Medulla oblongata (tissue), 1 donor: ENCODE measurements around the gene TAF10.

Experiments
- DNase-seq: peaks from one replicate; pipeline ENCODE4 v3.0.0-alpha.2; 2015; ENCODE audit errors: extremely low spot score

The TAF10 gene

DNA sequence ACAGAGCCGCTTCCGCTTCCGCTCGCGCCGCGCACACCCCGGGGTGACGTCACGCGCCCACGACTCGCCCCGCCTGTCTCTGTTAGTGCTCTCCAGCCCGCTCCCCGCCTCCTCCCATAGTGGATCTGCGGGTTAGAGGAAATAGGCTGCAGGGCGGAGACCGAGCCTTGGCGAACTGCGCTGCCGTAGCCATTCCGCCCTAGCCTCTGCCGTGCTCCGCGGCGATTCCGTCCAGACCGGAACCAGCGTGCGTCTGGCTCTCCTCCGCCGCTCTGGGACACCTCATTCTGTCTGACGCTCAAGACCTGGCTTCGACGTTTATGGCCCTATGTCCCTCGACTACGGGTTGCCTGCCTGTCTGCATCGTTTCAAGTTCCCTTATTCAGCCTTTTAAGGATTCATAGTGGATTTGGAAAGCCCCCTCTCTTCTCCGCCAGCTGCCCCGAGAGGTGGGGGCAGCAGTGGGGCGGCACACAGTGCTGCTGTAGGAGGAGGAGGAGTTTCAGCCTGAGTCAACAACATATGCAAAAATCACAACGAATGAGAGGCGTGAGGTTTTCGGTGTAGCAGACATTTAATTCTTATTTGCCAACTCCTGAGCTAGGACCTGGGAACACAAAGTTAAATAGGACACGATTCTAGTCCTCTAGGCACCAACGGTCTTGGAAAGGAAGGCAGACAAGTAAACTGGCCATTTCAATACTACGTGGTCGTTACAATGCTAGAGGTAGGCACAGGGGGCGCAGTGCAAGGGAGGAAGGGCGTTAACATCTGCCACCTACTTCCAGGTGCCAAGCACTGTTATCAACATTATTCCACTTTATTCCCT is at the start of gene TAF10:
TSS of gene TAF10 (minus strand) at position 4 of the 829 bp plus-strand sequence. CDS start 27 bp downstream, outside the sequence.
- peak; percentile 97 for DNase-seq

DNA sequence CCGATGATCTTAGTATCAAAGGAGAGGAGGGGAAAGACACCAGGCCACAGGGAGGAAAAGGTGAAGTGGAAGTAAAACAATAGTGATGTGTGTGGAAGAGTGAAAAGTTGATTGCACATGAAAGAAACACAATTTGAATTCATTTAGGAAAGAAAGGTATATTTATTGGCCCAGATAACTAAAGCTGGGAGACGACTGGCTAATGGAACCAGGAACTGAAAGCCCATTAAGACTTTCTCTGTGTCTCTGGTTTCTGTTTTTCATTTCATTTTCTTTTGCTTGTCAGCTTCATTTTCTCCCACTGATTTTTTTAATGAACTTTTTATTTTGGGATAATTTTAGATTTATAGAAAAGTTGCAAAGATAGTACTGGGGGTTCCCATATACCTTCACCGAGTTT is 48.7 kb upstream of the TAF10 start:
- no peak for DNase-seq

DNA sequence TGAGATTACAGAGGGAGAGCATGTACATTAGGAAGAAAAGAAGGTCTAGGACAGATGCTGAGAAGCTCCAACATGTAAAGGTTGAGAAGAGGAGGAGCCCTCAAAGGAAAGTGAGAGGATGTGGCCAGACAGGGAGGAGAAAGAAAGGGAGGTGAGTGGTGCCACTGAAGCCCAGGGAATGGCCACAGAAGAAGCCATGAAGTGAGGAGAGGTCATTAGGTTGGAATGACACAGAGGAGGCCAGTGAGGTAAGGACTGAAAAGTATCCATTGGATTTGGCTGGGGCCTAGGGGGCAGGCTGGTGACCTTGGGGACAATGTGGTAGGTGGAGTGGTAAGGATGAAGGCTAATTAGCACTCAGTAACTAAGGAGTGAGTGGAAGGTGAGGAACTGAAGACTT is 46.6 kb upstream of the TAF10 start:
- no peak for DNase-seq

DNA sequence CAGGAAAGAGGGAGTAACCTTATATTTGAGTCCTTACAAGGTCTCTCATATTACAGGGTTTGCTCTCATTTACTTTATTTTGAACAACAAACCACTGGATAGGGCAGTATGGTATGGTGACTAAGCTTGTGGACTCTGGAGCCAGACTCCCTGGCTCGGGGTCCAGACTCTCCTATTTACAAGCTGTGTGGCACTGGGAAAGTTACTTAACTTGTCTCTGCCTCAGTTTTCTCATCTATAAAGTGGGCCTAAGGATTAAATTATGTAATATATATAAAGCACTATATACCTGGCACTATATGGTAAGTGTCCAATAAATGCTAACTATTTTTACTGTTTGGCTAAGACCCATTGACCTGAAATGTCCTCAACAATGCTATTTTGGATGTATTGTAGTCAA is 45.3 kb upstream of the TAF10 start:
- no peak for DNase-seq

DNA sequence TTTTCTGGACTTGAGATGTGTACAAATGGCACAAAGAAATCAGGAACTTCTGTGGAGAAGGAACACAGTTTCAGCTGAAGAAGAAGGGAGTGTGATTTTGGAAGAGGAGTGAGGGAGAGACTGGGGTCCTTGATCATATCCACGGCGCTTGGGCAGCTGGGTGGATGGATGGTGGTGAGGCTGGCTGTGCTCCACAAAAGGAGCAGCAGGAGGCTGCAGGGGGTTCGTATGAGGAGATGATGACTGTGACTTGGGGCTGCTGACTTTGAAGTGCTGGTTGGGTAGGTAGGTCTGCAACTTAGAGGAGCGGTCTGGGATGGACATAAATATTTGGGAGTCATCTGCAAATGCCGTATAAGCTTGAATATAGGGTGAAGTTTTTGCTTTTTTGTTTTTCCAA is 44.9 kb upstream of the TAF10 start:
- DNase-seq, result no peak

DNA sequence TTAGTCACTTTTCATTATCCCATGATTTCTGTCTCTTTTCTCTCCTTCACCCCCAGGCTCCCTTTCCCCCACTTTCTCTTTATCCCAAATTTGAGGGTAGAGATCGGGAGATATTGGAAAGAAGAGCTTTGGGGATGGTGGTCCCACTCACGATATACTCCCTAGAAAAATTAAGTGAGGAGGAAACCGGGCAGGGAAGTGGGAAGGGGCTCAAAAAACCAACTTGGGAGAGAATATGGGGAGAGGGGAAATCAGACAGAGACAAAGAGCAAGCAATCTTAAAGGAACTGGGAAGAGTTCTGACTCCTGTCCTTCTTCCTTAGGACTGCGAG is 44.5 kb upstream of the TAF10 start:
- no peak for DNase-seq

DNA sequence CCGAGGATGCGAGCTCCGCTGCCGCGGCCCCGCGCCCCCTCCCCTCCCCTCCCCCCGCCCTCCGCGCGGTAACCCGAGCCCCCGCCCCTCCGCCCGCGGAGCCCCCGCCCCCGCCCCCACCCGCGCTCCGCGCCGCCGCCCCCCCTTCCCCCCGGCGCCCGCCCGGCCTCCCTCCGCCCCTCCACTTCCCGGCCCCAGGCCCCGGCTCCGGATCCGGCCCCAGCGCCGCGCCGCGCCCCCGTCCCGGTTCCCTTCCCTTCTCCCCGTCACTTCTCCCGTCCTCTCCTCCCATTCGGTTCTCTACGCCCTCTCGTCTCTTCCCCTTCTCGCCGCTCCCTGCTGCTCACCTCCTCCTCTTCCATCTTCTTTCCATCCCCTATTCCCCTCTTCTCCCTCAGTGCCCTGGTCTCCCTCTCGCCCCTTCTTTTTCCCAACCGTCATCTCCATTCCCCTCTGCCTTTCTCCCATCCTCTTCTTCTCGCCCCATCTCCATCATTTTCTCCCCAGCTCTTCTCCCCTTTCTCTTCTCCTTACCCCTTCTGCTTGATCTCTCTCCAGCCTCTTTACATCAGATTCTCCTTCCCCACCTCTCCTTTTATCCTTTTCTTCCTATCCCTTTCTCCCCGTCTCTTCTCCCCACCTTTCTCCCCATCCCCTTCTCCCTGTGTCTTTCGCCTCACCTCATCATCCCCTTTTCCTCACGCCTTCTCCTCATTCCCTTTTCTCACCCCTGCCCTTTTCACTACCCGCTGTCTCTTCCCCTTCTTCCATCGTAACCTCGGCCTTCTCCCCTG is 44.0 kb upstream of the TAF10 start, which contains the start of gene DCHS1:
TSS of gene DCHS1 (minus strand) at position 20 of the 794 bp plus-strand sequence. CDS start 14,196 bp downstream, outside the sequence.
- no peak for DNase-seq

DNA sequence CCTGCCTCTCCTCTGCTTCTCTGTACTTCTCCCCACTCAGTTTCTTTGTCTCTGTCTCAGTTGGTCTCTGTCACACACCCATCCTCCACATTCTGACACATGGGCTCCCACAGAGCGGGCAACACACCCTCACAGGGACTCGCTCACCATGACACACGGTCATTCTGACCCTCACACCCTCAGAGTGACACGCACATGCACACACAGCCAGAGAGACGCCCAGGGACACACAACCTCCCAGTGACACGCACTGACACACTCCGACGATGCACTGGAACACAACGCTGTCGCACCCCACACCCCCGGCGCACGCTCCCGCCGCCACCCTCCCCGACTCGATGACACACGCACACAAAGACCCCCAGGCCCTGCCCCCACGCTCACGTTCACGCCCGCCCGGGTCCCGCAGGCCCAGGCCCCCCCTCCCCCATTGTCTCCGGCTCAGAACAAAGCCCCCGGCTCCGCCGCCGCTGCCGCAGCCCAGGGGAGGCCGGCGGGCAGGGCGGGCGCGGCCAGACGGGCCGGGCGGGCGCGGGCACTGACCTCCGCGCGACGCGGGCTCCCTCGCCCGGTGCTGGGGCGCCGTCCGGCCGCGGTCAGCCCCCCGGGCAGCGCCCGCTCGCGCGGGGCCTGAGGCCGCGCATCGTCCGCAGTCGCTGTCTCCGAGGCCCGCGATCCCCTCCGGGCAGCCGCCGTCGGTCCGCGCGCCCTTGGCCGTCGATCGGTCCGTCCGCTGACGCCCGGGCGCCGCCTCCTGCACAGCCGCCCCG is 43.2 kb upstream of the TAF10 start:
- DNase-seq, result no peak

DNA sequence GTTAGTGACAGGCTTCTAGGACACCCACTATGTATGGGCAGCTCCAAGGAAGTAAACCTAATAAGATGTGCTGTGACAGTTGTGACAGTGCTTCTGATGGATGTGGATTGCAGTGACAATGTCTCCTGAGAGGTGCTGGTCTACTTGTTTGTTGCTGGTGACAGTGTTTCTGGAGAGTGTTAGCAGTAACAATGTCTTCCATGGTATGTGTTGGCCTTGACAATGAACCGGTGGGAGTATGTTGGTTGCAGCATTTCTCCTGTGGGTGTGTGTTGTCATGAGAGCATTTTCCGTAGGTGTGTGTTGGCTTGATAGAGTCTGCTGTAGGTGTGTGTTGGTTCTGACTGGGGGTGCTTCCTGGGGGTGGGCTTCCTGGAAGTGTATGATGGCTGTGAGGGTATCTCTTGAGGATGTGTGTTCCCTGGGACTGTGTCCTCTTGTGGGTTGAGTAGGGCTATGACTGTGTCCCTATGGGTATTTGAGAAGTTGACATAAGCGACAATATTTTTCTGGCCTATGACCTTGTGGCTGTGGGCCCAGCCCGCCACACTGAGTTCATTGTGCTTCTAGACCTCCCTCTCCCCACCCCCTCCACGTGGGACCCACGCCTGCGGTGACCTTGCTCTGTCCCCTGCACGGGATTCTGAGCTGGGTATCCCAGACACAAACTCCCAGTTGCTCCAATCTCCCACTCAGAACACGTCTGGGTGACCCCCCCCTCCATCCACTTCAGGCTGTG is 42.4 kb upstream of the TAF10 start:
- peak; percentile 45 for DNase-seq

DNA sequence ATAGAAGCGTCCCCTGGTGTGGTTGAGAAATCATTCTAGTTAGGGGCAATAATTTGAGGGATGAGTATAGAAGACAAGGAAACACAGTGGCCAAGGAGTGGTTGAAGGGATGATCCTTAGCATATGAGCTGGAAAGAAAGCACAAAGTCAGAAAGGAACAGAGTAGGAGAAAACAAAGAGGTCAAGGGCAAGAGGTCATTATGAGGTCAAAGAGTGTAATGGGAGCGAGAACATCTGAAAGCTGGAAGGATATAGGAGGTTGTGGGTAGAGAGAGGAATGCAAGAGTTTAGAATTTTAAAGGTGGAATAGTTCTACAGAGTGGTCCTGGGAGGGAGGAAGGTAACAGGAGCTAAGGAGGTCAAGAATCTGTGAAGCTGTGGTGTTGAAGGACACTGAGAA is 41.6 kb upstream of the TAF10 start:
- DNase-seq, result no peak

DNA sequence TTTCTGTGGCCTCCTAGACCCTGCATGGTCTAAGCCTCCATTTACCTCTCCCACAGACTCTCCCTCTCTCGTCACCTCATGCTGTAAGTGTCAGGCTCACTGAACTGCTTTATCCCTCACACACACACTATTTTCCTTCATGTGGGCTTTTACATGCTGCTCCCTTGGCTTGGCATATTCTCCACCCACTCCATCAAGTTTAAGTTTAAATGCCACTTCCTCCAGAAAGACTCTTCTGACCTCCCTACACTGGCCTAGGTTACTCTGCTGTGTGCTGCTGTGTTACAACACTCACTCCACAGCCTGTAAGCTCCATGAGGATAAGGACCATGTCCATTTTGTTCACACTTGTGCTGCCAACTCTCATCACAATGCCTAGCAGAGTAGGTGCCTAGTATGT is 41.1 kb upstream of the TAF10 start:
- no peak for DNase-seq

DNA sequence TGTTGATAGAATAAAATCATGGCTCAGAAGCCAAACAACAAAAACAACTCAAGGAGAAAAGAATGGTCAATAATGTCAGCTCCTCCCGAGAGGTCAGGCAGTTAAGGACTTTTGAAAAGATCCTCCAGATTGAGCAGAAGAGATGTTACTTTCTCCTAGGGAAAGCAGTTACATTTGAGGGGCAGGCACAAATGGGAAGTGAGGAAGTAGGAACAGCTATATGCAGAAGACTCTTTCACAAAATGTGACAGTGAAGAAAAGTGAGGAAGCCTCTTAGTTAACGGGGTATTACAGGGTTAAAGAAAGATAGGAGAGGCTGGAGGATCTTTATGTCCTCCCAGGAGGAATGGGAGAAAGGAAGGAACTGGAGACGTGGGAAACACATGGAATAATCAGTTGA is 40.2 kb upstream of the TAF10 start:
- no peak for DNase-seq

DNA sequence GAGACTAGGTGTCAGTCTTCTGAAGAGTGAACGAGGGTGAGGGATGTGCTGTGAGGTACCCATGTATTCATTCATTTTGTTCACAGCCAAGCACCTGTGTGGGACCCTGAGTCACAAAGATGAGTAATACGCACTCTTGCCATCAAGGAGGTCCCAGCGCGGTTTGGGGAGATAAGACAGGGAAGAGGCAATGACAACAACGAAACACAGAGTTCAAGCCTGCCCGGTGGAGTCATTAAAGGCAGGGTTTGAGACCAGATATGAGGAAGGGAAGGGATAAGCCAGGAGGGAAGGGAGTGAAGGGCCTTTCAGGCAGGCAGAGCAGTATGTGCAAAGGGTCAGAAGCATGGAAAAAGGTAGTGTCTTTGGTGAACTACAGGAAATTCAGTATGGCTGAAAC is 39.0 kb upstream of the TAF10 start:
- no peak for DNase-seq

DNA sequence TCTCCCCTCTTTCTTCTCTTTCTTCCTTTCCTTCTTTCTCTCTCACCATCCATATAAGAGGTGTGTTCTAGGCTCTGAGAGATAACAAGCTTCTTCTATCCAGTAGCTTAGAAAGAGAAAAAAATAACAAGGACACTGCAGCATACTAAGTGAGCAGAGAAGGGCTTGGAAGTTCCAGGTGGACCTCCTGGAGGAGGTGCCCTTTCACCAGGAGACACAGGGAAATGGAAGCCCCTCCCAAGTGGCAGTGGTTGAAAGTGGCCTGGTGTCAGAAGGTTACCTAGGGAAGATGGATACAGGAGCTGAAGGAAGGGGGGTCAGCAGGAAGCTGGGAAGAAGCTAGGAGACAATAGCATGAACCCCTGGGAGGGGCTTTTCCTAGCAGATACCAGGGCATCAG is 38.1 kb upstream of the TAF10 start:
- no peak for DNase-seq

DNA sequence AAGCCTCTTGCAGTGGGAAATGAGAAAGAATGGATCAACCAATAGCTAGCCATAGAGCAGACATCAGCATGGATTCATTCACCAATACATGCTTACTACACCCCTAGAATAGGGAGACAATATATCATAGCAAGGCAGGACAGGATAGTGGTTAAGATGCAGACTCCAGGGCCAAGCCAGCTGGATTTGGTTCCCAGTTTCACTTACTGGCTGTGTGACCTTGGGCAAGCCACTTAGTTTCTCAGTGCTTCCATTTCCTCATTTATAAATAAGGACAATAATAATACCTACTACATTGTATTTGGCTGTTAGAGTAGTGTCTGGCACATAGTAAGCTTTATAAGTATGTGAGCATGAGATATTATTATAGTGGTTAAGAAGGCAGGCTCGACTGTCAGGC is 36.5 kb upstream of the TAF10 start:
- DNase-seq, result no peak

DNA sequence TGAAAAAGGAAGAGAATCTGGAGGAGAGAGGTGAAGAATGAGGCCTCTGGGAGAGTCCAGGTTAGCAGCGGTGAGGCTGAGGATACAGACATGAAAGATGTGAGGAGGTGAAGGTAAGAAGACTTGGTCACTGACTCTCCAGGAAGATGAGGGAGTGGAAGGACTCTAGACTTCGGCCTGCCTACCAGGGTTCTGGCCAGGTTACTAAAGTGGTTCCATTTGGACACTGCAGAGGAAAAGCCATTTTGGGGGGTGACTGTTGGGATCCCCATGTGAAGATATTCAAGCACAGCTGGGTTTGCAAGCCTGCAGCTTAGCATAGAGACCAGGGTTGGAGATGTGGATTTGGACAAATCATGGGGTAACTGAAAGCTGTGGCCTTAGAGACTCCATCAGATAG is 35.8 kb upstream of the TAF10 start:
- no peak for DNase-seq

DNA sequence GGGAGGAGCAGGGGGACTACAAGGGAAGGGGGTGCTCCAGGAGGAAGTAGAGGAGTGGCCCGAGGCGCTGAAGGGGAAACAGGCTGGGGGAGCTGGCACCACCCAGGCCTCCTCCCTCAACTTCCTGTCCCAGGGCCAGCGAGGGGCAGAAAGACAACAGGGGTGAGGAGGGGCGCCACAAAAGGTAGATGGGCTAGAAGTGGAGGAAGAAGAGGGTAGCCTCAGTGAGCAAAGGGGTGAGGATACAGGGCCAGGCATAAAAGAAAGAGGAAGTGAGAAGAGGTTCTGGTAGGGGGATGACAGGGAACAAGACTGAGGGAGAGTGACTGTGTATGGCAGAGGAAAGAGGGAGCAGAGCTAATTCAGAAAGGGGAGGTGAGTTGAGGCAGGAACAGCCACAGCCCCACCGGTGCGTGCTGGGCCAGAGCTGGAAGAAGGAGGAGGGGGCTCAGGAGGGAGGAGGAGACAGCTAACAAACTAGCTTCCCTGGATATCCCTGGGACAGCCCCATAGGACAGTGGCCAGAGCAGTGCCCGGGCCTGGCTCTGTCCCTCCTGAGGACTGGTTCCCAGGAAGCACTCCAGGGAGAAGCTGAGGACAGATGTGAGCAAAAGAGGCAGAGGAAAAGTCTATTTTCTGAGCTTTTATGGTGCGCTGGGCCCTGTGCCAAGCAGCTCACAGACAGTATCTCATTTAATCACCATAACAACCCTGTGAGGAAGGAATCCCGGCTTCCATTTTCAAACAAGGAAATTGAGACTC is 35.1 kb upstream of the TAF10 start:
- peak; percentile 21 for DNase-seq

DNA sequence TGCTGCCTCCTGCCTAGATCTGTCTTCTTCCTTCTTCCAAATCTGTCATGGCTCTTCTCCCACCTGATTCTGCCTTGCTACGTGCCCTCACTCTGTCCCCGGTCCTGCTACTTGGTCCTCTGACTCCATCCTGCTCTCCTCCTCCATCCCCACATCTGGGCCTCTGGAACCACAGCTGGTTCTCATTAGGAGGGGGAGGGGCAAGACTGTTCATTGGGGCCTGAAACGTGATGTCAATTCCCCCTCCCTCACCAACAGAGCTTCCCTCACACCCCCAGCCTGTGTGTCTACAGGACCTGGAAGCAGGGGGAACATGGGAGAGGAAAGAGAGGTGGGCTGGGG is 34.5 kb upstream of the TAF10 start:
- DNase-seq, result no peak

DNA sequence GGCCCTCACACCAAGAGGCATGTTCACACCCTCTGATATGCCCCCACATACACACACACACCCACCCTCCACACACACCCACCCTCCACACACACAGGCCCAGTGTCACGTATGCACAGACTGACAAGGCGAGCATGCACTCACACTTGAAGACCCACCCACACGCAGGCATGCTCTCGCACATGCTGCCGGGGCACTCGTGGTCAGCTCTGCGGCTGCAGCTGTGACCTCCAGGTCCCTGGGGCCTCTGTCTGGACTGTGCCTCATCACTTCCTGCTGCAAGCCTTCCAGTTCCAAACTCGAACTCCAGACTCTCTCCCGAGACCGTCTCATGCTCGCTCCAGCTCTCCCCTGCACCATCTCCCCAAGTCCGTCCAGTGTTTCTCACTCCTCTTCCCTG is 34.1 kb upstream of the TAF10 start:
- DNase-seq, result no peak

DNA sequence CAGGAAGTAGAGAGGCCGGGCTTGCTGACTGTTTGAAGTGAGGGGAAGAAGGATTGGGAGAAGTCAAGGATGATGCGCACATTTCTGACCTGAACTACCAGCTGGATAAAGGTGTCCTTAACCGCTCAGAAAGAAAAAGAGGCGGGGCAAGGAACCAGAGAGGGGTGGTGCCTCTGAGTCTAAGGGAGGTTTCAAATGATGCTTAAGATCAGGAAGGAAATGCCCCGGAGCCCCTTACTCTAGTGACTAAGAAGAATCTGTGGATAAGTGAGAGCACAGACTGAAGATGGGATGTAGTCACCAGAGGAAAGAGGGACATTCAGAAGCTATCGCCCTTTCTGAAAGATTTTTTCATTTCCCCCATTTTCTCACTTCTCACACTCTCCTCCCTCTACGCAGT is 30.9 kb upstream of the TAF10 start:
- no peak for DNase-seq
